ENCODE results near the gene WDR62. TPM values are rescaled to one million over a fixed set of nuclear protein-coding genes. Genes with fewer than 3 reads are reported as not detected.

Gene WDR62
- total RNA-seq, 1 experiment from 2014 or later, result 30.0 TPM

DNA sequence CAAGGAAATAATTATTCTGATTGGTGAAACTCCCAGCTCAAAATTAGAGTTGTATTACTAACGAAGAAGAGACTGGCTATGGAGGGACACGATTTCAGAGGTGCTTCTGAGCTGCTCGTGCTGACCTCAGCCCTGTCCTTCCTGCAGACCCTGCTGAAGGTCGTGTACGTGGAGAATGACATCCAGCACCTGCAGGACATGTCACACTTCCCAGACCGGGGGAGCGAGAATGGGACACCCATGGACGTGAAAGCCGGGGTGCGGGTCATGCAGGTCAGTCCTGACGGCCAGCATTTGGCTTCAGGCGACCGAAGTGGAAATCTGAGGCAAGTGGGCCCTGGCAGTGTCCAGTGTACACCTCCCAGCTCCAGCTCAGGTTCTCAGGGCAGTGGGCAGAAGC, 28.2 kb downstream of the WDR62 start:
- H2BK120ac ChIP-seq (ENCODE audit: low read depth, low read length, poor library complexity, severe bottlenecking), result no peak overlapping the region
- no peak overlapping the region for H4K5ac ChIP-seq (ENCODE audit: insufficient read length, low read depth, low read length)
- no peak overlapping the region for H3K4ac ChIP-seq (ENCODE audit: low read depth, low read length)
- Mint-ChIP-seq H3K36me3 (ENCODE audit: insufficient read depth in 1 of 3, low read depth in 3 of 3) (peaks cover 49 to 80% (median 68%) of the 10 kb centered on the region in 3 experiments; a peak in 6 of 7 replicates), H3K4me1 (no peaks in the 10 kb centered on the region), H3K4me3 (no peak overlapping the region), H3K9me3 (no peaks in the 10 kb centered on the region), H3K27me3 (ENCODE audit: low read depth) (no peaks in the 10 kb centered on the region), H3K27ac (no peak overlapping the region)
- no peak overlapping the region for H4K91ac ChIP-seq (ENCODE audit: insufficient read length, low read depth, low read length)
- no peak overlapping the region for H4K8ac ChIP-seq (replicated peaks; ENCODE audit: insufficient read length, low read depth, low read length)
- H3K9ac ChIP-seq (ENCODE audit: extremely low read depth, insufficient read length, low read length), result no peak overlapping the region
- no peak overlapping the region for H2BK15ac ChIP-seq (ENCODE audit: low read depth, low read length)
- H2BK12ac ChIP-seq (ENCODE audit: insufficient read length, low read depth, low read length), result no peak overlapping the region
- no peaks in the 10 kb centered on the region for H3K9me3 ChIP-seq (ENCODE audit: control insufficient read depth, low read depth, low read length)
- no peaks in the 10 kb centered on the region for H3K4me1 ChIP-seq (ENCODE audit: insufficient read depth, low read length)
- no peak overlapping the region for H2BK5ac ChIP-seq (ENCODE audit: insufficient read length, low read length)
- H3K23me2 ChIP-seq (ENCODE audit: insufficient read length, low read depth, low read length, poor library complexity, severe bottlenecking), result no peaks in the 10 kb centered on the region
- no peak overlapping the region for H3K27ac ChIP-seq (ENCODE audit: insufficient read length, low read depth, low read length)
- no peak overlapping the region for H3T11ph ChIP-seq (ENCODE audit: low read length)
- H3K79me2 ChIP-seq (ENCODE audit: insufficient read depth, low read length), result no peaks in the 10 kb centered on the region
- no peaks in the 10 kb centered on the region for H3K27me3 ChIP-seq (ENCODE audit: insufficient read depth, low read length)
- WGBS (ENCODE audit: extremely low coverage, insufficient read length, low lambda C conversion rate), result no CpG with 5 or more reads among the region's 13 CpGs
- H3K56ac ChIP-seq (ENCODE audit: insufficient read length, low read depth, low read length), result no peak overlapping the region
- H3K14ac ChIP-seq (ENCODE audit: insufficient read depth, low read length), result no peak overlapping the region
- no peak overlapping the region for H3K4me2 ChIP-seq (ENCODE audit: insufficient read depth, insufficient read length, low read length)
- no peak for DNase-seq
- no peak overlapping the region for H3K18ac ChIP-seq (ENCODE audit: insufficient read length, low read depth, low read length)
- no peak overlapping the region for H3K23ac ChIP-seq (ENCODE audit: insufficient read length, low read depth, low read length)
- H2AFZ ChIP-seq (ENCODE audit: low read length), result no peak overlapping the region
- no peak overlapping the region for H2BK20ac ChIP-seq (ENCODE audit: low read depth, low read length, poor library complexity, severe bottlenecking)
- TF ChIP-seq, protein P1, sequence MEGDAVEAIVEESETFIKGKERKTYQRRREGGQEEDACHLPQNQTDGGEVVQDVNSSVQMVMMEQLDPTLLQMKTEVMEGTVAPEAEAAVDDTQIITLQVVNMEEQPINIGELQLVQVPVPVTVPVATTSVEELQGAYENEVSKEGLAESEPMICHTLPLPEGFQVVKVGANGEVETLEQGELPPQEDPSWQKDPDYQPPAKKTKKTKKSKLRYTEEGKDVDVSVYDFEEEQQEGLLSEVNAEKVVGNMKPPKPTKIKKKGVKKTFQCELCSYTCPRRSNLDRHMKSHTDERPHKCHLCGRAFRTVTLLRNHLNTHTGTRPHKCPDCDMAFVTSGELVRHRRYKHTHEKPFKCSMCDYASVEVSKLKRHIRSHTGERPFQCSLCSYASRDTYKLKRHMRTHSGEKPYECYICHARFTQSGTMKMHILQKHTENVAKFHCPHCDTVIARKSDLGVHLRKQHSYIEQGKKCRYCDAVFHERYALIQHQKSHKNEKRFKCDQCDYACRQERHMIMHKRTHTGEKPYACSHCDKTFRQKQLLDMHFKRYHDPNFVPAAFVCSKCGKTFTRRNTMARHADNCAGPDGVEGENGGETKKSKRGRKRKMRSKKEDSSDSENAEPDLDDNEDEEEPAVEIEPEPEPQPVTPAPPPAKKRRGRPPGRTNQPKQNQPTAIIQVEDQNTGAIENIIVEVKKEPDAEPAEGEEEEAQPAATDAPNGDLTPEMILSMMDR (conservative IDR thresholded peaks at IDR 0.05), result no peak
- peaks cover 2% of the 10 kb centered on the region for H4K20me1 ChIP-seq (ENCODE audit: control insufficient read depth, insufficient read depth, insufficient read length)
- no peaks in the 10 kb centered on the region for H3K79me1 ChIP-seq (ENCODE audit: insufficient read depth, low read depth, low read length, poor library complexity, severe bottlenecking)
- H2AK5ac ChIP-seq (ENCODE audit: insufficient read length, low read length), result no peak overlapping the region

Measured in H9 (cell line).